HT-29 (cell line): Measurements from ENCODE around the gene VWA1. TPM values are rescaled to one million over a fixed set of nuclear protein-coding genes. Genes with fewer than 3 reads are reported as not detected.
A peak's percentile ranks its signal among the peaks of the same experiment; 100 is the strongest.
"Not testable (repeated sequence)": the region's sequence is repeated elsewhere in the genome, so short reads cannot be mapped to it uniquely, and the experiment has no call there.

ENCODE experiments used
- DNase-seq: peaks from one replicate; pipeline ENCODE4 v3.0.0-alpha.2; 2015; ENCODE audit warnings: low spot score
- total RNA-seq: library from RNA; depleted of rRNA; stranded (reverse); fragments of >200 nt; shearing (Covaris generic); gene quantifications from 2 replicates; pipeline ENCODE4 v1.2.3, GENCODE V29; 2014

The VWA1 gene
- total RNA-seq, 1 experiment from 2014 or later: 232 TPM

DNA sequence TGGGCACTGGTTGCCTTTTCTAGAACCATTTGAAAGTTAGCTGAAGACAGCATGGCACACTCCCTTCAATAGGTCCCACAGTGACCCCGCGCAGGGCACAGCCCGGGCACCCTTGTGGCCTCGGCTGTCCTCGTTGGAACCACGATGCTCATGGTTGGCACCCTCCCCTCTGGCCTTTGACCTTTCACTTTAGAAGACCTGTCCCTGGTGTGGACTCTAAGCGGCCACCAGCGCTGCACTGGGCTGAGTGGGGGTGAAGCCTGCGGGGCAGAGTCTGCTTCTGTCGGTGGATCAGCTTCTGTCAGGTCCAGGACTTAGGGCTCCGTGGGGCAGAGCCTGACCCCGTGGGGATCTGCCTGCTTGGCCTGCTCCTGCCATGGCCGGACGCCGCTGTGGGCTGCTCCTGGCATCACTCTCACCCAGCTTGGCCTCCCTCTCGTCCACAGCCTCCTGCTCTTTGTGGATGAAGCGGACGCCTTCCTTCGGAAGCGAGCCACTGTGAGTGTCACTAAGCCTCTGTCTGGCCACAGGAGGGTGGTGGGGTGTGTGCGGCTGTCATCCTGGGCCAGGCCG is 21.3 kb downstream of the VWA1 start:
- DNase-seq: not testable (repeated sequence)

DNA sequence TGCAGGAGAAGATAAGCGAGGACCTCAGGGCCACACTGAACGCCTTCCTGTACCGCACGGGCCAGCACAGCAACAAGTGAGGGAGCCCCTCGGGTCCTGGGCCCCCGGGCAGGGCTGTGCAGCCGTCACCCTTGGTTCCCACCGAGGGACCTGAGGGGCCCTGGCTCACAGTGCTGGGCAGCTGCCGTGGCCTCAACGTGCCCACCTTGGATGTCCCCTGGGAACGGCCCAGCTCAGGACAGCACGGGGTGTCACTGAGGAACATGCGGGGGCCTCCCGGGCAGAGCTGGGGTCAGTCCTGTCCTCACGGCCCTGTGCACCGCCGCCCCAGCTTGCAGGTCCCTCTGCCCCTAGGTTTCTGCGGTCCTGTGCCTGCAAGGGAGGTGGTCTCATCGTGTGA is 23.7 kb downstream of the VWA1 start:
- DNase-seq: not testable (repeated sequence)

DNA sequence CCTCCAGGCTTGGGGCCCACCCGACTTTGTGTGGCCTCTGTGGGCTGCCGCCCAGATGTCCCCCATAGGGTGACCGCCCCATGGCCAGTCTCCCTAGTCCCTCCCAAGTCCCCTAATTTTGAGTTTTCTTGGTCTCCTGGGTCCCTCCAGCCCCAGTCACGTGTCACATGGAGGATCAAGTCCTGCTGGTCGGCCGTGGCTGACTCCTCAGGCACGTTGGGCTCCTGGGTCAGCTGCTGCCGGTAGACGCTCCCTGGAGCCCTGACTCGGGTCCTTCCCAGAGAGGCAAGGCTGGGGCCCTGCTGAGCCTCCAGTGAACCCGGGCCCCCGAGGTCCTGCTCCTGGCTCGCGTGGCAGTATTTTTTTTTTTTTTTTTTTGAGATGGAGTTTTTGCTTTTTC is 24.2 kb downstream of the VWA1 start:
- not testable (repeated sequence) for DNase-seq

DNA sequence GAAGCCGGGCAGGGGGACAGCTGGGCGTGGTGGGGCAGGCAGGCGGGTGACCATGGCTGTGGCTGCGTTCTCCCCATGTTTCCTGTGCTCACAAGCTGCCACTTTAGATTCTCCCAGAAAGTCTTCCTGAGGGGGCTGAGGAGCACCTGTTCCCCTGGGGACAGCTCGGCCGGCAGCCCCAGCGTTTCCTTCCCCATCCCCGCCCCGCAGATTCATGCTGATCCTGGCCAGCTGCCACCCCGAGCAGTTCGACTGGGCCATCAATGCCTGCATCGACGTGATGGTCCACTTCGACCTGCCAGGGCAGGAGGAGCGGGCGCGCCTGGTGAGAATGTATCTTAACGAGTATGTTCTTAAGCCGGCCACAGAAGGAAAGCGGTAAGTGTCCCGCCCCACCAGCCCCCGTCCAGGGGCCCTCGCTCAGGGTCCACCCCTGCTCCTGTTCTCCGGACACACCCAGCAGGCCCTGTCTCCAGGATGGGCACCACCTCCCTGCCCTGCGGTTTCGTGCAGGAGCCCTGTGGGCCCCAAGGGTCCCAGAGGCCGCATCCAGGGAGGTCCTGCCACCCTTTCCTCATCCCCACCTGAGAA is 25.1 kb downstream of the VWA1 start:
- no peak for DNase-seq

DNA sequence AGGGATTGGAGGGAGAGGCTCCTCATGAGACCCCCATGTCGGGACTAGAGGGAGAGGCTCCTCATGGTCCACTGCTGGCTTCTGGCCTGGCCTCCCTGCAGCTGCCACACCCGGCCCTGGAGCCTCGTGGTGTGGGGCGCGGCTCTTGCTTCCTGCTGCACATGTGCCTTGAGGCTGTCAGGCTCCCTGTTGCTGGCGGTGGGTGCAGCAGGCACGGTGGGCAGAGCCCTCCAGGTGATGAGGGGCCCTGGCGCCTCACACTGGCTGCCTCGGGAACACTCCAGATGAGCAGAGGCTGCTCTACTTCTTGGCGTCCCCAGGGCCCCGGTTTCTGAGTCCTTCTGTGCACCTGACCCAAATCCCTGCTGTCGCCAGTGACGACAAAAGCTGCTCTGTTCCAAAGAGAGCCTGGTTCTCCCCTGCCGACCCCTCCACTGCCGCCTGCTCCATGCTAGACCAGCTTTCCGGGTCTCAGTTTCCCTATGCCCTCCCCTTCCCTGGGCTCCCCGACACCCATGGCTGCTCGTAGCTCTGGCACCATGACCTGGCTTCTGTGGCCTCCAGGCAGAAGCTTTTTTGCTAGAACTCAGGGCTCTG is 26.3 kb downstream of the VWA1 start:
- no peak for DNase-seq

DNA sequence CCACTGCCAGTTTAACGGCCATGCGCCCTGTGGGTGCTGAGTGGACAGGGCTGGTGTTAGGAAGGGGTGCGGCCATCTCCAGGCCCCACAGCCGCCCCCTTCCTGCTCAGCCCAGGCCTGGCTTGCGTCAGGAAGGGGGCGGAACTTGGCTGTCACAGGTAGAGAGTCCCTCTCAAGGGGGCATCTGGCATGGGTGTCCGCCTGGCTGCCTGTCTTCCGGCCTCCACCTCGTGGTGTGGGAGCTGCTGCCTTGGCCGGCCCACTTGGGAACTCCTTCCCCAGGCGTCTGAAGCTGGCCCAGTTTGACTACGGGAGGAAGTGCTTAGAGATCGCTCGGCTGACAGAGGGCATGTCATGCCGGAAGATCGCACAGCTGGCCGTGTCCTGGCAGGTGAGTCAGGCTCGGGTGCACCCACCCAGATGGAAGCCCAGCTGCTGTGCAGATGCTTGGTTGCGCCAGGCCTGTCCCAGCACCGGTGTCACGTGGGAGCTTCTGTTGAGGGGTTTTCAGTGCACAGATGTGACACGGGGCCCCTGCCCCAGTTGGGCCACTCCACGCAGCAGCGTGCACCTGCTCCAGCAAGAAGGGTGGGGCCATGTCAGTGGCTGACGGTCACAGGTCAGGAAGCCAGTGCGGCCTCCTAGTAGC is 27.0 kb downstream of the VWA1 start:
- peak; percentile 30 for DNase-seq

DNA sequence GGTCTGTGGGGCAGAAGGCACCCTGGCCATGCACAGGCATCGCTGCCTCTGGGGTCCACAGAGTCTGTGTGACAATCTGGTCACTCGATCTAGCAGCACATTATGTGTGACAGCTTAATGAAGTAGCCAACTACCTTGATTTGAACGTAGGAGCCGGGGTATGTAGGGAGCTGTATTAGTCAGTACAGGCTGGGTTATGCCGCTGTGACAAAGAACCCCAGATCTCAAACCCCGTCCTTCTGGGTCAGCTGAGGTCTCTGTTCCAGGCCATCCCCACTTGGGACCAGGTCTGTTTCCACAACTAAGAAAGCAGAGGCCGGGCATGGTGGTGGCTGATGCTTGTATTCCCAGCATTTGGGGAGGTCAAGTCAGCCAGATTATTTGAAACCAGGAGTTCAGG is 27.8 kb downstream of the VWA1 start:
- no peak for DNase-seq

DNA sequence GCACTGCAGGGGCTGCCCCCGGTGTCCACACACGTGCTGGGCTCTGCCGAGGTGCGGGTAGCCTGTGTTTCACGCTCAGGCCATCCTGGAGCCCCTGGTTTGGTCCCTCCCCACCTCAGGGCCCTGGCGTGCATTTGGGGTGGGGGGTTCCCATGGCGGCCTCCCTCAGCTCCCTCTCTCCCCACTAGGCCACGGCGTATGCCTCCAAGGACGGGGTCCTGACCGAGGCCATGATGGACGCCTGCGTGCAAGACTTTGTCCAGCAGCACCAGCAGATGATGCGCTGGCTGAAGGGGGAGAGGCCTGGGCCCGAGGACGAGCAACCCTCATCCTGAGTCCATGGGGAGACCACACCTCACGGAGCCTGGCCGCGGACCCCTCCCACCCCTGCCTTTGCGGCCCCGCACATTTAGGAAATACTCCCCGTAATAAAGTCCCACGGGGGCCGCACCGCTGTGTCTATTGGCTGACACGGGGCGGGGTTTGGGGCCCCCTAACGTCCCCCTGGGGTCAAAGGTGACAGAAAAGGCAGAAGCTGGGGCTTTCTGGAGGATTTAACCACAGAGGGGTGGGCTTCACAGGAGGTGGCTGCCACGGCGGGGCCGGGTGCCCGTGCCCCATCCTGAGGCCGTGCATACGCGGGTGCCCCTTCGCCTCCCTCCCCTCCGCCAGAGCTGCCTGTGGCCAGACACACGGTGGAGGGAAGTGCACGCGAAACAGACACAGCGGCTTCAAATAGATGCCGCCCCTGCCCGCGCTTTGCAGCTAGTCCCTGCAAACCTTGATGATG is 32.9 kb downstream of the VWA1 start:
- DNase-seq: not testable (repeated sequence)

DNA sequence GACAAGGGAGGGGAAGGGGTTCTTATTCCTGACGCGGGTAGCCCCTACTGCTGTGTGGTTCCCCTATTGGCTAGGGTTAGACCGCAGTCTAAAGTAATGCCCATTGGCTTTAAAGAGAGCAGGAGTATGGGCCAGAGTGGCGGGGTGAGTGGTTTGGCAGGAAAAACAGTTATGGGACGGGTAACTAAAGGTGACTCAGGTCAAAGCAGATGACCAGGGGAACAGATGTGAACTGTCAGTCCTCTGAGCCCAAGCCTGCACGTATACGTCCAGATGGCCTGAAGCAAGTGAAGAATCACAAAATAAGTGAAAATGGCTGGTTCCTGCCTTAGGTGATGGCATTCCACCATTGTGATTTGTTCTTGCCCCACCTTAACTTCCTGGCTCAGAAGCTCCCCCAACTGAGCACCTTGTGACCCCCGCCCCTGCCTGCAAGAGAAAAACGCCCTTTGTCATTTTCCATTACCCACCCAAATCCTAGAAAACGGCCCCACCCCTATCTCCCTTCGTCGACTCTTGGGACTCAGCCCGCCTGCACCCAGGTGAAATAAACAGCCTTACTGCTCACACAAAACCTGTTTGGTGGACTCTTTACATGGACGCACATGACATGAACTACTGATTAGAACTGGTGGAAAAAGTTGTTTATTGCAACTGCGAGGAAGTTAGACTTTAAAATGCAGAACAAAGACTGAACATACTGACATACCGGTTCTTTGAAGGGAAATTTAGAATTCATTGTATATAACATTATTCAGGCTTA is 35.3 kb downstream of the VWA1 start:
- DNase-seq: peak; percentile 71

DNA sequence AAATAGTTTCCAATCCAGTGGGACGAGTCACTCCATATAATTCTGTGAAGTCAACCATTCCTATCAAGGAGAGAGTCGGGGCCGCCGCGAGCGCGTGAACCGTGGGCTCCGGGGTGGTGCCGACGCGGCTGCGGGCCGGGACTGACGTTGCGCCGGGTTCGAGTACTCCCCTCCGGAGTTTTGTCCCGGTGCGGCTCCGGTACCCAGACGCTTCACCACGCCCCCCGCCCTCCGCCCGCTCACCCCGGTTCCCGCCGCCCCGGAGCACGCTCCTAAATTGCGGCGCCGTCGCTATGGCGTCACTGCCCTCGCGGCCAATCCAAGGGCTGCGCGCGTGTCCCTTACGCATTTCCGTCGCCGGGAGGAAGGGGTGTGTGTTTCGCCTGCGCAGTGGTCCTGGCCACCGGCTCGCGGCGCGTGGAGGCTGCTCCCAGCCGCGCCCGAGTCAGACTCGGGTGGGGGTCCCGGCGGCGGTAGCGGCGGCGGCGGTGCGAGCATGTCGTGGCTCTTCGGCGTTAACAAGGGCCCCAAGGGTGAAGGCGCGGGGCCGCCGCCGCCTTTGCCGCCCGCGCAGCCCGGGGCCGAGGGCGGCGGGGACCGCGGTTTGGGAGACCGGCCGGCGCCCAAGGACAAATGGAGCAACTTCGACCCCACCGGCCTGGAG is 36.0 kb downstream of the VWA1 start, which contains the start of gene ATAD3B:
Gene ATAD3B, plus strand, starts transcription at position 377 of the 664 bp plus-strand sequence. Its CDS starts 120 bp downstream, at position 497.
- peak; percentile 90 for DNase-seq

DNA sequence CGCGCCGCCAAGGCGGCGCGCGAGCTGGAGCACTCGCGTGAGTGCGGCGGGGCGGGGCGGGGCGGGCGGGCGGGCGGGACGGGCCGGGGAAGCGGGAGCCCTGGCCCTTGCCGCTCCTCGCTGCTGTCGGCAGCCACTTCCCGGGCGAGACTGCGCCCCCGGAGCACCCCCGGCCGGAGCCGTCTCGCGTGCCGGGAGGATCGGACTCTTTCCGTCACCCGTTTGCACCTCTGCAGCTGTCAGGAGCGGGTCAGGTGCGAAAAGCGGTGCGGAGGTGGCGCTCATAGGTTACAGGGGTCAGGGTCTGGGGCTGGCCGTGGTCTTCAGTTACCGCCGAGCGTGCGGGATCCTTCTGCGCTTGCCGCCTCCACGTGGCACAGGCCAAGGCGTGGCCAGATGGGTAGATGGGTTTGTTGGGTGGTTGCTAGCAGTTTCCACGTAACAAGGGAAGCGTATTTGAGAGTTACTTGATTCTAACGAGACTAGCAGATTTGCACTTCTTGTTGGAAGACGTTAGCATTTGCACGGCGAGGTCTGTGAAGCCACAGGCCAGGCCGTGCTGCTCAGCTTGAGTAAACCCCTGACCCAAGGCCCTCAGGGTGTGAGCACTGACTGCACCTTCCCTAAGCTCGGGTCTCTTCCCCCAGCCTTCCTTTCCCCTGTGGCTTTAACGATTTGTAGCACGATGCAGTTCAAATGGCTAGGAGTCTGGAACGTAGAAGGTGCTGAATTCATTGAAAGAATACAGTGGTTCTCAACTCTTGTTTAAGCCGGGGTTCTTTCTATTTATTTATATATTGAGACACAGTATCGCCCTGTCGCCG is 36.8 kb downstream of the VWA1 start:
- DNase-seq: peak; percentile 29

DNA sequence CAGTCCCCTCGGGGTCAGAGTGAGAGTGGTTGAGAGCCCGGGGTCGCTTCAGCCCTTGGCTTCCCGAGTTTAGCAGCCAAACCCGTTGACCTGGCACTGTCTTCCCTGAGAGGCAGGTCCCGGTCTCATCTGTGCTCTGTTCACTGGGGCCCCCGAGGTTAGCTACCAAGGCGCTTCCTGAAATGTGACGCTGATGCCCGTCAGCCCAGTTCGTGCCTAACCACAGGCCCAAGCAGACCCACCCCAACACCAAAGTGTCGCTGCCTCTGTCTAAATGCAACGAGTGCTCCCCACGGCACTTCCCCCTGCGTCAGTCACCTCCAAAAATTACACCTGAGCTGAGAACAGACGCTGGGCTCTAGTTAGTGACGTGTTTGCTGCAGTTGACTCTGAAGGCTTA is 40.5 kb downstream of the VWA1 start:
- DNase-seq: not testable (repeated sequence)

DNA sequence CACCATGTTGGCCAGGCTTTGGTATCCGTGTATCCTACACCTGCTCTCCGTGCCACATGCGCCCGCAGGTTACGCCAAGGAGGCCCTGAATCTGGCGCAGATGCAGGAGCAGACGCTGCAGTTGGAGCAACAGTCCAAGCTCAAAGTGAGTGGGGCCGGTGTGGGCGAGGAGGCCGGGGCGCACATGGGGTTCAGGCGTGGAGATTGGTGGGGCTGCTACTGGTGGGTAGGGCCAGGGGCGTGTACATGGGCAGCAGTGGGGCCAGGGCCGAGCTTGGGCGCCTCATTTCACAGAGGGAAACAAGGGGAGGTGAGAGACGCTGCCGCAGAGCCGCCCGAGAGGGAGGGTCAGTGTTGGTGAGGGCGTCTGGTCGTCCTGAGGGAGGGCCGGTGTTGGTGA is 41.7 kb downstream of the VWA1 start:
- no peak for DNase-seq

DNA sequence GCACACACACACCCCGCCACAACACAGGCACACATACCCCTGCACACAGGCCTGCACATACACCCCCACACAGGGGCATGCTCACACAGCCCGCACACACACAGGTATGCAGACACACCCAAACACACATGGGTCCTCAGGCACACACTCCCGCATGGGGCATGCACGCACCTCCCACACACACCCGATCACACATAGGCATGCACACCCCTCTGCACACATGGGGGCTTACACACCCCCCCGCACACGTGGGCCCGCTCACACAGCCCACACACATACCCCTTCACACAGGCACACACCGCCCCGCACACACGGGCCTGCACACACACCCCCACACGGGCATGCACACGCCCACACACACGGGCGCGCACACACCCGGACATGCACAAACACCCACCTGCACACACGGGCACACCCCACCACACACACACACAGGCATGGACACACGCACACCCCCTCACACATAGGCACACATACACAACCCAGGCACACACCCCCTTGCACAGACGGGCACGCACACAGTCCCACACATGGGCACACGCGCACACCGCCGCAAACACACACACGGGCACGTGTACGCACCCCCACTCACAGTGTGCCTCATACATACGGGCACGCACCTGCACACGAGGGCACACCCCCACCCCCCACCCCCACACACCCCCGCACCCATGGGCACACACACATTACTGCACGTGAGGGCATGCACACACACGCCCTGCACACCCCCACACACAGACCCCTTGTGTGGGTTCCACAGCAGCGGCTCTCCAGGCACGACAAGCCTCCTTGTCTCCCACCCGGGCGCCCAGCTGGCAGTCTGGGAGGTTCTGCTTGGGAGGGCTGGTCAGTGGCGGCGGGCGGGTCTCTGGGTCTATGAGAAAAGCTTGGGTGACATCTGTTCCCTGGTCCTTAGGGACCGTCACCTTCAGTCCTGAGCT is 44.3 kb downstream of the VWA1 start:
- DNase-seq: no peak

DNA sequence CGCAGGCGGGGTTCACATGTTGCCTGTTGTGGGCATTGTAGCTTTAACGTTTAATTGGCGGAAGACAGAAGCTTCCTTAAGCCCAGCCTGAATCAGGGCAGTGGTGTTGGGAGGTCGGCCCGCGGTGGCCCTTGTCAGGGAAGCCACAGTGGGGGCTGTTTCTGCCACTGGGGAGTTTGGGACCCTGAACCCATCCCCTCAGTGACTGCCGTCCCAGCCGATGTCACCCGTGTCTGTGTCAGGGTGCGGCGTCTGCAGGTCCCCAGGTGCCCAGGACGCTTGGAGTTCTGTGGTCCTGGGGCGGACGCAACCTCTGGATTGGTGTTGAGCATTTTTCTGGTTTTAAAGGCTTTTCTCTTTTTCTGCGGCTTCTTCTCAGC is 45.0 kb downstream of the VWA1 start:
- not testable (repeated sequence) for DNase-seq

DNA sequence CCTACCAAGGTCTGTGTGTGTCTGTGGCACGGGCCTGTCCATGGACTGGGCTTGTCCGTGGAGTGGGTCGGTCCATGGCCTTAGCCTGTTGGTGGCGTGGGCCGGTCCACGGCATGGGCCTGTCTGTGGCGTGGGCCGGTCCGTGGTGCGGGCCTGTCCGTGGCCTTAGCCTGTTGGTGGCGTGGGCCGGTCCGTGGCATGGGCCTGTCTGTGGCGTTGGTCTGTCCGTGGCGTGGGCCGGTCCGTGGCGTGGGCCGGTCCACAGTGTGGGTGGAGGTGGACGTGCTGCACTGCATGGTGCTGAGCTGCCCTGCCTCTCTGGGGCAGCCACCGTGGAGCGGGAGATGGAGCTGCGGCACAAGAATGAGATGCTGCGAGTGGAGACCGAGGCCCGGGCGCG is 46.3 kb downstream of the VWA1 start:
- not testable (repeated sequence) for DNase-seq

DNA sequence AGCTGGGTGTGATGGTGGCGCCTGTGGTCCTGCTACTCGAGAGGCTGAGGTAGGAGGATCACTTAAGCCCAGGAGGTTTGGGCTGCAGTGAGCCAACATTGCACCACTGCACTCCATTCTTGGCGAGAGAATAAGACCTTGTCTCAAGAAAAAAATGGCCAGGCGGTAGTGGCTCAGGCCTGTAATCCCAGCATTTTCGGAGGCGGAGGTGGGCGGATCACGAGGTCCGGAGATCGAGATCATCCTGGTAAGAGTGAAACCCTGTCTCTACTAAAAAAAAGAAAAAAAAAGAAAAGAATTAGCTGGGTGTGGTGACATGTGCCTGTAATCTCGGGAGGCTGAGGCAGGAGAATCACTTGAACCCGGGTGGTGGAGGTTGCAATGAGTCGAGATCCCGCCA is 47.4 kb downstream of the VWA1 start:
- DNase-seq: no peak

DNA sequence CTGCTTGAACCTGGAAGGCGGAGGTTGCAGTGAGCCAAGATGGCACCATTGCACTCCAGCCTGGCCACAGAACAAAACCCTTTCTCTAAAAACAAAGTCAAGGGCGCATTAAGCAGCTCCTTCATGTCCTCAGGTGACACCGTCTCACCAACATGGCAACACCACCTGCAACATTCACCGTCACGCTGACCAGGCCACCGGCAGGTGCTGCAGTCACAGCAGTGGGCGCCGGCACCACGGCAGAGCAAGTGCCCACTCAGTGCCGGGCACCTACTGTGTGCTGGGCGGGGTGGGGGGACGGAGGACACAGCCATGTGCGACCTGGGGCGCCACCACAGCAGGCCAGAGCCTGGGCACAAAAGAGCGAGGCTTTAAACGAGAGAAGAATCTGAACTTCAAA is 48.2 kb downstream of the VWA1 start:
- no peak for DNase-seq
